ENCODE results near the gene NGFR.

The NGFR gene

GRCh38 chr17:49518346-49519078 lies 23.4 kb downstream of the NGFR start:
- no peak for DNase-seq

GRCh38 chr17:49519781-49520180 lies 24.7 kb downstream of the NGFR start:
- DNase-seq, result no peak

- DNase-seq, result no peak
These were observed 25.4 kb downstream of the NGFR start for GRCh38 chr17:49520386-49521087.

- DNase-seq, result no peak
These were observed 26.0 kb downstream of the NGFR start for GRCh38 chr17:49521088-49521450.

GRCh38 chr17:49521471-49522356 lies 26.6 kb downstream of the NGFR start:
- DNase-seq, result no peak

- no peak for DNase-seq
These were observed 27.3 kb downstream of the NGFR start for GRCh38 chr17:49522357-49522890.

GRCh38 chr17:49523196-49523595 lies 28.1 kb downstream of the NGFR start:
- DNase-seq, result no peak

GRCh38 chr17:49523706-49524472 lies 28.8 kb downstream of the NGFR start:
- DNase-seq, result peak; percentile 53

- no peak for DNase-seq
These were observed 29.6 kb downstream of the NGFR start for GRCh38 chr17:49524473-49525359.

GRCh38 chr17:49525831-49526741 lies 31.0 kb downstream of the NGFR start:
- DNase-seq, result no peak

GRCh38 chr17:49527927-49528651 lies 33.0 kb downstream of the NGFR start:
- no peak for DNase-seq

GRCh38 chr17:49528966-49529365 lies 33.9 kb downstream of the NGFR start:
- DNase-seq, result no peak

GRCh38 chr17:49530118-49530517 lies 35.0 kb downstream of the NGFR start:
- DNase-seq, result no peak

GRCh38 chr17:49543860-49544259 lies 48.8 kb downstream of the NGFR start:
- DNase-seq, result no peak

- DNase-seq, result no peak
These were observed 50.0 kb downstream of the NGFR start for GRCh38 chr17:49545007-49545660.

GRCh38 chr17:49545806-49546545 lies 50.9 kb downstream of the NGFR start:
- DNase-seq, result no peak

- no peak for DNase-seq
These were observed 51.7 kb downstream of the NGFR start for GRCh38 chr17:49546546-49547535.

Data from hematopoietic multipotent progenitor cell treated with erythropoietin and hydrocortisone succinate and interleukin-3 and kit ligand, for 6 days (in vitro differentiated cells).